Uterus (tissue), 2 donors: ENCODE results near the gene NOC4L.

ENCODE experiments used
- CTCF ChIP-seq, 4 experiments: fragments of 200-600 bp in 2 of 4; fragments of 450-650 bp in 2 of 4; sonication (generic) in 2 of 4; IDR thresholded peaks; one replicate each; pipeline ENCODE4 v1.5.1; 2016 to 2019; ENCODE audit warnings: antibody characterized with exemption in 4 of 4, mild to moderate bottlenecking in 2 of 4, moderate library complexity in 1 of 4
- POLR2A ChIP-seq, 2 donors: fragments of 450-650 bp; IDR thresholded peaks; one replicate each; pipeline ENCODE4 v1.6.1; 2016; ENCODE audit warnings: antibody characterized with exemption in 2 of 2, mild to moderate bottlenecking in 1 of 2, moderate library complexity in 1 of 2

- TF ChIP-seq POLR2A (IDR thresholded peaks at IDR 0.05) = no peak
- TF ChIP-seq CTCF (IDR thresholded peaks at IDR 0.05) = no peak
Observed at GRCh38 chr12:132191715-132192553, 47.7 kb downstream of the NOC4L start.
